Measurements from ENCODE around the gene SPOP. TPM values are rescaled to one million over a fixed set of nuclear protein-coding genes. Genes with fewer than 3 reads are reported as not detected.

The SPOP gene
- total RNA-seq, 1 donor from 2014 or later, result 63.9 TPM

DNA sequence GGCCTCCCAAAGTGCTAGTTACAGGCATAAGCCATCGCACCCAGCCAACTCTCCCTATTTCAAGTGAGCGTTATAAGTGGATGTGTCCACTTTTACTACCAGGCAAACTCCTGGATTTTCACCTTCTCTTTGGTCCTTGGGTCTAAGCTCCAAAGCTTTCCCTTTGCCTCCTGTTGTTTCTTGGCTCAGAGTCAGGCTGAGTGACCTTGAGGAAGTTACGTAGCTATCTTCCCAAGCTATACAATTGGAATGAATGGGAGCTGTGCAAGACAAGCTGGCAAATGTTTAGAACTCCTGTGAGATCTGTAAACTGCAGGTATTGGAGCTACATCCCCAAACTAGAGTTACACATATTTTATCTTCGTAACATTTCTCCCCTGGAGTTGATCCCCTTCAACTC lies 81.9 kb downstream of the SPOP start:
- no peaks in the 10 kb centered on the region for H3K4me1 Mint-ChIP-seq (ENCODE audit: unreplicated experiment)
- H3K9me3 Mint-ChIP-seq (ENCODE audit: unreplicated experiment), result no peaks in the 10 kb centered on the region
- no peak overlapping the region for H3K27ac Mint-ChIP-seq (ENCODE audit: unreplicated experiment)
- no peak overlapping the region for H3K4me3 Mint-ChIP-seq (ENCODE audit: unreplicated experiment)
- peaks cover 69% of the 10 kb centered on the region for H3K36me3 Mint-ChIP-seq (ENCODE audit: unreplicated experiment)
- H3K27me3 Mint-ChIP-seq (ENCODE audit: unreplicated experiment), result no peaks in the 10 kb centered on the region
- TF ChIP-seq CTCF (IDR thresholded peaks at IDR 0.05), result no peak
- no peak for DNase-seq (ENCODE audit: extremely low spot score, unreplicated experiment)

GRCh38 chr17:49595328-49595727 lies 82.6 kb downstream of the SPOP start:
- no peak for TF ChIP-seq CTCF (IDR thresholded peaks at IDR 0.05)
- Mint-ChIP-seq H3K9me3 (ENCODE audit: unreplicated experiment) (no peaks in the 10 kb centered on the region), H3K4me3 (ENCODE audit: unreplicated experiment) (no peak overlapping the region), H3K27ac (ENCODE audit: unreplicated experiment) (no peak overlapping the region), H3K4me1 (ENCODE audit: unreplicated experiment) (no peaks in the 10 kb centered on the region), H3K27me3 (ENCODE audit: unreplicated experiment) (no peaks in the 10 kb centered on the region), H3K36me3 (ENCODE audit: unreplicated experiment) (peaks cover 67% of the 10 kb centered on the region)
- no peak for DNase-seq (ENCODE audit: extremely low spot score, unreplicated experiment)

GRCh38 chr17:49592263-49592662 lies 85.6 kb downstream of the SPOP start:
- no peak for DNase-seq (ENCODE audit: extremely low spot score, unreplicated experiment)
- Mint-ChIP-seq H3K27ac (ENCODE audit: unreplicated experiment) (no peak overlapping the region), H3K36me3 (ENCODE audit: unreplicated experiment) (peaks cover 48% of the 10 kb centered on the region), H3K9me3 (ENCODE audit: unreplicated experiment) (no peaks in the 10 kb centered on the region), H3K4me3 (ENCODE audit: unreplicated experiment) (no peak overlapping the region), H3K4me1 (ENCODE audit: unreplicated experiment) (peaks cover 14% of the 10 kb centered on the region), H3K27me3 (ENCODE audit: unreplicated experiment) (no peaks in the 10 kb centered on the region)
- no peak for TF ChIP-seq CTCF (IDR thresholded peaks at IDR 0.05)

- Mint-ChIP-seq H3K27me3 (ENCODE audit: unreplicated experiment) (no peaks in the 10 kb centered on the region), H3K36me3 (ENCODE audit: unreplicated experiment) (peaks cover 35% of the 10 kb centered on the region), H3K27ac (ENCODE audit: unreplicated experiment) (no peak overlapping the region), H3K4me1 (ENCODE audit: unreplicated experiment) (peaks cover 14% of the 10 kb centered on the region), H3K4me3 (ENCODE audit: unreplicated experiment) (no peak overlapping the region), H3K9me3 (ENCODE audit: unreplicated experiment) (no peaks in the 10 kb centered on the region)
- no peak for DNase-seq (ENCODE audit: extremely low spot score, unreplicated experiment)
- no peak for TF ChIP-seq CTCF (IDR thresholded peaks at IDR 0.05)
Observed at GRCh38 chr17:49590874-49591273, 87.0 kb downstream of the SPOP start.

DNA sequence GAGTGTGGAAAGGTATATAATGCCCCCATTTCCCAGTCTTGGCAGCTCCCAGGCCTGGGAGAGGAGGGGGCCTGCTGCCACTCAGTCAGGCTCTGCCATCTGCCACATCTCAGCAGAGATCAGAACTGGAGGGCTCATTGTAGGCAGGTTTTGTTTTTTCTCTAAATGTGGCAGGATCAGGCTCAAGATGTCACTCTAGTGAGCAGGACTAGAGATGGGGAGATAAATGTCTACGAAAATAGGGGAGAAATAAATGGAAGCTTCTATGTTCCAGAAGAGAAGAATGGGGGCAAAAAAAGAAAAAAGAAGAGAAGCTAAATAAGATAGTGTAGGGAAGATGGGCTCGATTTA lies 88.3 kb downstream of the SPOP start:
- no peak overlapping the region for H3K4me3 Mint-ChIP-seq (ENCODE audit: unreplicated experiment)
- peak overlapping the region; percentile 23 for H3K27ac Mint-ChIP-seq (ENCODE audit: unreplicated experiment)
- no peaks in the 10 kb centered on the region for H3K9me3 Mint-ChIP-seq (ENCODE audit: unreplicated experiment)
- H3K4me1 Mint-ChIP-seq (ENCODE audit: unreplicated experiment), result peaks cover 14% of the 10 kb centered on the region
- no peak for TF ChIP-seq CTCF (IDR thresholded peaks at IDR 0.05)
- no peaks in the 10 kb centered on the region for H3K27me3 Mint-ChIP-seq (ENCODE audit: unreplicated experiment)
- no peak for DNase-seq (ENCODE audit: extremely low spot score, unreplicated experiment)
- peaks cover 31% of the 10 kb centered on the region for H3K36me3 Mint-ChIP-seq (ENCODE audit: unreplicated experiment)

Measured in osteocyte (in vitro differentiated cells).